HEK293 (cell line): ENCODE results near the gene AGFG1.
A peak's percentile ranks its signal among the peaks of the same experiment; 100 is the strongest.

Experiments used
- CTCF ChIA-PET: fragments of 350-600 bp; formaldehyde crosslinking; extraction: SDS; loops from one replicate; lab custom pipeline; 2021; ENCODE audit warnings: antibody characterized with exemption; lab: Yijun Ruan, JAX
- POLR2A ChIA-PET: fragments of 300-600 bp; formaldehyde crosslinking; extraction: SDS; loops from one replicate; lab custom pipeline; 2020; ENCODE audit warnings: antibody characterized with exemption, inconsistent platforms; lab: Yijun Ruan, JAX
- H3K27ac ChIP-seq: fragments of 200-500 bp; sonication (Bioruptor generic); 2 replicates; pipeline ENCODE4 v1.5.1; 2014; ENCODE audit warnings: low read depth, low read length, control low read depth, inconsistent platforms; ENCODE audit errors: extremely low read depth
- H3K36me3 ChIP-seq, 2 experiments: fragments of 200-500 bp in 1 of 2; sonication (Bioruptor generic) in 1 of 2; 1 replicate in 1 of 2; 2 replicates in 1 of 2; pipeline ENCODE4 v1.5.1; 2014 to 2017; ENCODE audit warnings: inconsistent platforms in 2 of 2, low read length in 2 of 2; ENCODE audit not compliant: control insufficient read depth in 2 of 2, insufficient read depth in 1 of 2
- H3K4me1 ChIP-seq: fragments of 200-500 bp; sonication (Bioruptor generic); 2 replicates; pipeline ENCODE4 v1.5.1; 2014; ENCODE audit warnings: mild to moderate bottlenecking, low read length, inconsistent platforms; ENCODE audit not compliant: control insufficient read depth, insufficient read depth
- H3K4me3 ChIP-seq: 2 replicates; pipeline ENCODE4 v1.5.1; 2011; ENCODE audit warnings: low read depth, mild to moderate bottlenecking, control low read depth, low read length, moderate library complexity
- H3K9me3 ChIP-seq: fragments of 200-500 bp; sonication (Bioruptor generic); 2 replicates; pipeline ENCODE4 v1.5.1; 2014; ENCODE audit warnings: low read depth, low read length, inconsistent platforms; ENCODE audit not compliant: control insufficient read depth, insufficient read depth
- ATF2 ChIP-seq: fragments of 450-650 bp; formaldehyde crosslinking; IDR thresholded peaks from 2 replicates; pipeline ENCODE4 v1.5.1; 2016; ENCODE audit warnings: missing biosample characterization, missing genetic modification characterization, low read depth
- BCL11A ChIP-seq: fragments of 450-650 bp; formaldehyde crosslinking; IDR thresholded peaks from 2 replicates; pipeline ENCODE4 v1.5.1; 2016; ENCODE audit warnings: low read depth, missing biosample characterization, missing genetic modification characterization
- KLF9 ChIP-seq: fragments of 450-650 bp; formaldehyde crosslinking; IDR thresholded peaks from 2 replicates; pipeline ENCODE4 v1.5.1; 2016; ENCODE audit warnings: missing biosample characterization, missing genetic modification characterization, low read depth
- SALL2 ChIP-seq: fragments of 450-650 bp; formaldehyde crosslinking; IDR thresholded peaks from 2 replicates; pipeline ENCODE4 v1.5.0; 2017; ENCODE audit warnings: missing biosample characterization, mild to moderate bottlenecking, missing genetic modification characterization, borderline replicate concordance
- ZBTB20 ChIP-seq: fragments of 450-650 bp; formaldehyde crosslinking; IDR thresholded peaks from 2 replicates; pipeline ENCODE4 v1.5.1; 2016; ENCODE audit warnings: missing biosample characterization, missing genetic modification characterization
- ZFP41 ChIP-seq: fragments of 450-650 bp; formaldehyde crosslinking; IDR thresholded peaks from 2 replicates; pipeline ENCODE4 v1.5.1; 2016; ENCODE audit warnings: missing biosample characterization, missing genetic modification characterization, borderline replicate concordance
- ZNF133 ChIP-seq: fragments of 450-650 bp; formaldehyde crosslinking; IDR thresholded peaks from 2 replicates; pipeline ENCODE4 v1.5.1; 2016; ENCODE audit warnings: missing biosample characterization, missing genetic modification characterization
- ZNF140 ChIP-seq: fragments of 450-650 bp; formaldehyde crosslinking; IDR thresholded peaks from 2 replicates; pipeline ENCODE4 v1.5.1; 2016; ENCODE audit warnings: missing biosample characterization, missing genetic modification characterization
- ZNF157 ChIP-seq: fragments of 450-650 bp; formaldehyde crosslinking; IDR thresholded peaks from 2 replicates; pipeline ENCODE4 v1.5.1; 2016; ENCODE audit warnings: missing biosample characterization, missing genetic modification characterization
- ZNF174 ChIP-seq: fragments of 450-650 bp; formaldehyde crosslinking; IDR thresholded peaks from 2 replicates; pipeline ENCODE4 v1.5.0; 2017; ENCODE audit warnings: missing biosample characterization, mild to moderate bottlenecking, missing genetic modification characterization
- ZNF202 ChIP-seq: fragments of 450-650 bp; formaldehyde crosslinking; IDR thresholded peaks from 2 replicates; pipeline ENCODE4 v1.5.1; 2016; ENCODE audit warnings: missing biosample characterization, missing genetic modification characterization, borderline replicate concordance
- ZNF211 ChIP-seq: fragments of 450-650 bp; formaldehyde crosslinking; IDR thresholded peaks from 2 replicates; pipeline ENCODE4 v1.5.1; 2016; ENCODE audit warnings: low read depth, missing biosample characterization, missing genetic modification characterization
- ZNF214 ChIP-seq: fragments of 450-650 bp; formaldehyde crosslinking; IDR thresholded peaks from 2 replicates; pipeline ENCODE4 v1.5.1; 2017; ENCODE audit warnings: missing biosample characterization, mild to moderate bottlenecking, missing genetic modification characterization, borderline replicate concordance
- ZNF248 ChIP-seq: fragments of 450-650 bp; formaldehyde crosslinking; IDR thresholded peaks from 2 replicates; pipeline ENCODE4 v1.5.1; 2017; ENCODE audit warnings: missing biosample characterization, missing genetic modification characterization
- ZNF324 ChIP-seq: fragments of 450-650 bp; formaldehyde crosslinking; IDR thresholded peaks from 2 replicates; pipeline ENCODE4 v1.5.1; 2016; ENCODE audit warnings: missing biosample characterization, missing genetic modification characterization
- ZNF473 ChIP-seq: fragments of 450-650 bp; formaldehyde crosslinking; IDR thresholded peaks from 2 replicates; pipeline ENCODE4 v1.5.1; 2017; ENCODE audit warnings: missing biosample characterization, missing genetic modification characterization
- ZNF623 ChIP-seq: fragments of 450-650 bp; formaldehyde crosslinking; IDR thresholded peaks from 2 replicates; pipeline ENCODE4 v1.5.1; 2016; ENCODE audit warnings: missing biosample characterization, missing genetic modification characterization
- ZNF624 ChIP-seq: fragments of 450-650 bp; formaldehyde crosslinking; IDR thresholded peaks from 2 replicates; pipeline ENCODE4 v1.5.1; 2017; ENCODE audit warnings: missing biosample characterization, missing genetic modification characterization
- ZNF777 ChIP-seq: fragments of 450-650 bp; formaldehyde crosslinking; IDR thresholded peaks from 2 replicates; pipeline ENCODE4 v1.5.1; 2017; ENCODE audit warnings: missing biosample characterization, missing genetic modification characterization, borderline replicate concordance
- ZNF837 ChIP-seq: fragments of 450-650 bp; formaldehyde crosslinking; IDR thresholded peaks from 2 replicates; pipeline ENCODE4 v1.5.1; 2016; ENCODE audit warnings: missing biosample characterization, missing genetic modification characterization
- ZSCAN16 ChIP-seq: fragments of 450-650 bp; formaldehyde crosslinking; IDR thresholded peaks from 2 replicates; pipeline ENCODE4 v1.5.1; 2016; ENCODE audit warnings: missing biosample characterization, missing genetic modification characterization
- ZSCAN4 ChIP-seq: fragments of 450-650 bp; formaldehyde crosslinking; IDR thresholded peaks from 2 replicates; pipeline ENCODE4 v1.5.1; 2017; ENCODE audit warnings: missing biosample characterization, missing genetic modification characterization
- TF ChIP-seq, protein P1 (sequence below): fragments of 450-650 bp; formaldehyde crosslinking; IDR thresholded peaks from 2 replicates; pipeline ENCODE4 v1.5.1; 2016; ENCODE audit warnings: missing biosample characterization, missing genetic modification characterization

Gene AGFG1

GRCh38 chr2:227488045-227488444 is 16.1 kb downstream of the AGFG1 start:
- no peak overlapping the region for H3K27ac ChIP-seq
- H3K36me3 ChIP-seq: 0 out of 3 replicates have a peak, but pooled peaks cover 0 to 2% of the 10 kb centered on the region in 2 experiments
- no peak overlapping the region for H3K4me3 ChIP-seq
- ChIA-PET CTCF (interaction anchor here (1.2 kb wide), 1 partner anchor 17 kb away, joined by 3 read pairs; no protein-coding TSS in a partner anchor), POLR2A (no interaction called here)
- TF ChIP-seq, protein P1, sequence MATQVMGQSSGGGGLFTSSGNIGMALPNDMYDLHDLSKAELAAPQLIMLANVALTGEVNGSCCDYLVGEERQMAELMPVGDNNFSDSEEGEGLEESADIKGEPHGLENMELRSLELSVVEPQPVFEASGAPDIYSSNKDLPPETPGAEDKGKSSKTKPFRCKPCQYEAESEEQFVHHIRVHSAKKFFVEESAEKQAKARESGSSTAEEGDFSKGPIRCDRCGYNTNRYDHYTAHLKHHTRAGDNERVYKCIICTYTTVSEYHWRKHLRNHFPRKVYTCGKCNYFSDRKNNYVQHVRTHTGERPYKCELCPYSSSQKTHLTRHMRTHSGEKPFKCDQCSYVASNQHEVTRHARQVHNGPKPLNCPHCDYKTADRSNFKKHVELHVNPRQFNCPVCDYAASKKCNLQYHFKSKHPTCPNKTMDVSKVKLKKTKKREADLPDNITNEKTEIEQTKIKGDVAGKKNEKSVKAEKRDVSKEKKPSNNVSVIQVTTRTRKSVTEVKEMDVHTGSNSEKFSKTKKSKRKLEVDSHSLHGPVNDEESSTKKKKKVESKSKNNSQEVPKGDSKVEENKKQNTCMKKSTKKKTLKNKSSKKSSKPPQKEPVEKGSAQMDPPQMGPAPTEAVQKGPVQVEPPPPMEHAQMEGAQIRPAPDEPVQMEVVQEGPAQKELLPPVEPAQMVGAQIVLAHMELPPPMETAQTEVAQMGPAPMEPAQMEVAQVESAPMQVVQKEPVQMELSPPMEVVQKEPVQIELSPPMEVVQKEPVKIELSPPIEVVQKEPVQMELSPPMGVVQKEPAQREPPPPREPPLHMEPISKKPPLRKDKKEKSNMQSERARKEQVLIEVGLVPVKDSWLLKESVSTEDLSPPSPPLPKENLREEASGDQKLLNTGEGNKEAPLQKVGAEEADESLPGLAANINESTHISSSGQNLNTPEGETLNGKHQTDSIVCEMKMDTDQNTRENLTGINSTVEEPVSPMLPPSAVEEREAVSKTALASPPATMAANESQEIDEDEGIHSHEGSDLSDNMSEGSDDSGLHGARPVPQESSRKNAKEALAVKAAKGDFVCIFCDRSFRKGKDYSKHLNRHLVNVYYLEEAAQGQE: no peak
- TF ChIP-seq ZNF837 (tag by site-specific recombination) (no peak), ZBTB20 (tag by site-specific recombination) (no peak), BCL11A (no peak)
- H3K4me1 ChIP-seq: no peaks in the 10 kb centered on the region
- H3K9me3 ChIP-seq: no peaks in the 10 kb centered on the region

- no peak overlapping the region for H3K27ac ChIP-seq
- POLR2A ChIA-PET: no interaction called here
These were observed 19.4 kb downstream of the AGFG1 start for GRCh38 chr2:227491386-227491785.

GRCh38 chr2:227493524-227493923 is 21.6 kb downstream of the AGFG1 start:
- Histone ChIP-seq H3K4me3 (no peak overlapping the region), H3K27ac (no peak overlapping the region), H3K9me3 (no peaks in the 10 kb centered on the region), H3K4me1 (peaks cover 9% of the 10 kb centered on the region; the same call in 1 of the 2 replicates), H3K36me3 (peaks cover 11 to 13% of the 10 kb centered on the region in 2 experiments; a peak in 2 of 3 replicates)
- CTCF ChIA-PET: no interaction called here
- POLR2A ChIA-PET: no interaction called here
- TF ChIP-seq ZNF140 (tag by site-specific recombination): no peak
- no peak for TF ChIP-seq ZNF777 (tag by site-specific recombination)

More at GRCh38 chr2:227491386-227491785, 19.4 kb downstream of the AGFG1 start:
- TF ChIP-seq ZNF133 (tag by site-specific recombination): no peak
- TF ChIP-seq ZNF202 (tag by site-specific recombination): no peak
- TF ChIP-seq ZSCAN16: no peak
- no peak for TF ChIP-seq ZSCAN4
- no peak for TF ChIP-seq ZNF473 (tag by site-specific recombination)
- no peak for TF ChIP-seq SALL2
- no peak for TF ChIP-seq ZNF211
- TF ChIP-seq ZNF624: no peak
- Histone ChIP-seq H3K9me3 (no peaks in the 10 kb centered on the region), H3K4me3 (no peak overlapping the region), H3K36me3 (peaks cover 11 to 13% of the 10 kb centered on the region in 2 experiments; a peak in 2 of 3 replicates), H3K4me1 (peaks cover 1% of the 10 kb centered on the region; the same call in 1 of the 2 replicates)
- CTCF ChIA-PET: interaction anchor here (1.6 to 1.7 kb wide), 2 partner anchors 11 to 85 kb away, joined by 4 to 6 read pairs; no protein-coding TSS in a partner anchor

DNA sequence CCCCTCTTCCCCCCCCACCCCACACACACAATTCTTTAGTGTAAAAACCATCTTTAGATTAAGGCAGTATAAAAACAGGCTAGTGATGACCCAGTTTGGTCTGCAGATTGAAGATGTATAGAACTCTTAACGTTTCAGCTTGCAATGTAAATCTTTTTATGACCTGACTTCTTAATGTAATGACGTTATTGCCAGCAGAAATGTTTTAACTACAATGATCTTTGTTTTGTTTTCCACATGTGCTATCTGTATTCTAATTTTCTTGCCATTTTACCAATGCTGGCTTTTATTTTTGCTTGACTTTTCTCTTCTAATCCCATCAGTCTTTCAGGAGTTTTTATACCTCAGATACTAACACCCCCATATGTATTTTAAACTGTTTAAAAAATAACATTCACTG is 25.2 kb downstream of the AGFG1 start:
- ChIA-PET CTCF (no interaction called here), POLR2A (no interaction called here)
- Histone ChIP-seq H3K9me3 (no peaks in the 10 kb centered on the region), H3K4me3 (no peak overlapping the region), H3K27ac (no peak overlapping the region), H3K36me3 (peaks cover 11 to 16% of the 10 kb centered on the region in 2 experiments; a peak in 2 of 3 replicates), H3K4me1 (peaks cover 9% of the 10 kb centered on the region; the same call in 1 of the 2 replicates)
- TF ChIP-seq ATF2 (peak; percentile 33; the same call in 1 of the 2 replicates), ZFP41 (no peak), ZNF214 (tag by site-specific recombination) (no peak), ZNF133 (tag by site-specific recombination) (no peak), ZNF623 (tag by site-specific recombination) (no peak), ZNF174 (tag by site-specific recombination) (no peak), ZNF324 (no peak), KLF9 (tag by site-specific recombination) (no peak), ZNF248 (tag by site-specific recombination) (no peak), ZNF157 (tag by site-specific recombination) (no peak)
